Kidney epithelial cell (primary cell): ENCODE data around the gene ZNF579. TPM values are rescaled to one million over a fixed set of nuclear protein-coding genes. Genes with fewer than 3 reads are reported as not detected.

Source experiments
- DNase-seq: peaks from one replicate; pipeline ENCODE4 v3.0.0-alpha.2; 2010; ENCODE audit warnings: low read depth
- H3K27me3 ChIP-seq: 2 replicates; pipeline ENCODE4 v1.6.0; 2011; ENCODE audit warnings: low read length; ENCODE audit not compliant: control insufficient read depth, insufficient read depth
- H3K36me3 ChIP-seq: 2 replicates; pipeline ENCODE4 v1.5.1; 2011; ENCODE audit warnings: low read length; ENCODE audit not compliant: control insufficient read depth, insufficient read depth
- H3K4me3 ChIP-seq: 2 replicates; pipeline ENCODE4 v1.5.1; 2011; ENCODE audit warnings: low read depth, mild to moderate bottlenecking, control low read depth, low read length
- CTCF ChIP-seq: IDR thresholded peaks from 2 replicates; pipeline ENCODE4 v1.5.1; 2011; ENCODE audit warnings: mild to moderate bottlenecking, moderate library complexity, low read length, control low read depth, inconsistent platforms; ENCODE audit not compliant: insufficient read depth, poor library complexity, severe bottlenecking
- total RNA-seq: library from RNA; depleted of rRNA; stranded (reverse); fragments of >200 nt; gene quantifications from 2 replicates; pipeline ENCODE4 v1.2.3, GENCODE V29; 2015

Gene ZNF579
- total RNA-seq, 1 donor from 2014 or later: 14.4 TPM

DNA sequence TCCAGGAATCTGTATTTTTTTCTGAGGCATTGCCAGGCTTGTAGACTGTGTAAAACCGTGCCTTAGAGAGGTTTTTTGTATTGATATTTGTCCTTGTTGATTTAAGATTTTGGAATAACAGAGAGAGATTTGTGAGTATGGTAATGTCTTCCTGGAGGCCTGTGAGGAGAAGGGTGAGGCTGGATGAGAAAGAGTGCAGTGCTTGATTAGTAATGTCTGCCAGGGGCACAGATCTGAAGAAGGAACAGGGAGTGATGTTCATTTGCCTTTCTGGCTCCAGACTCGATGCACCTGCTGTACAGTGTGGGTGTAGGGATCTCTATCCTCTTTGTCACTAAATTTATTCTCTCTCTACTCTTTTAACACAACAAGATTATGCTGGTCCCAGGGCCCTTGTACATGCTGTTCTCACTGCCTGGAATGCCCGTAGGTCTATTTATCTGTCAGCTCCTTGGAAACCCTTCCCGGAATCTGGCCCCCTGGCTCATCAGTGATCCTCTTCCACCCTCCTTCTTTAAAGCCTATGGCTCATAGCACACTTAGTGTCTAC is 14.4 kb upstream of the ZNF579 start:
- no peaks in the 10 kb centered on the region for H3K27me3 ChIP-seq
- no peak for TF ChIP-seq CTCF
- no peak for DNase-seq
- H3K4me3 ChIP-seq: no peak overlapping the region
- no peaks in the 10 kb centered on the region for H3K36me3 ChIP-seq

GRCh38 chr19:55593096-55593772 is 12.6 kb upstream of the ZNF579 start:
- no peaks in the 10 kb centered on the region for H3K36me3 ChIP-seq
- no peak overlapping the region for H3K4me3 ChIP-seq
- no peak for DNase-seq
- H3K27me3 ChIP-seq: no peaks in the 10 kb centered on the region
- no peak for TF ChIP-seq CTCF

DNA sequence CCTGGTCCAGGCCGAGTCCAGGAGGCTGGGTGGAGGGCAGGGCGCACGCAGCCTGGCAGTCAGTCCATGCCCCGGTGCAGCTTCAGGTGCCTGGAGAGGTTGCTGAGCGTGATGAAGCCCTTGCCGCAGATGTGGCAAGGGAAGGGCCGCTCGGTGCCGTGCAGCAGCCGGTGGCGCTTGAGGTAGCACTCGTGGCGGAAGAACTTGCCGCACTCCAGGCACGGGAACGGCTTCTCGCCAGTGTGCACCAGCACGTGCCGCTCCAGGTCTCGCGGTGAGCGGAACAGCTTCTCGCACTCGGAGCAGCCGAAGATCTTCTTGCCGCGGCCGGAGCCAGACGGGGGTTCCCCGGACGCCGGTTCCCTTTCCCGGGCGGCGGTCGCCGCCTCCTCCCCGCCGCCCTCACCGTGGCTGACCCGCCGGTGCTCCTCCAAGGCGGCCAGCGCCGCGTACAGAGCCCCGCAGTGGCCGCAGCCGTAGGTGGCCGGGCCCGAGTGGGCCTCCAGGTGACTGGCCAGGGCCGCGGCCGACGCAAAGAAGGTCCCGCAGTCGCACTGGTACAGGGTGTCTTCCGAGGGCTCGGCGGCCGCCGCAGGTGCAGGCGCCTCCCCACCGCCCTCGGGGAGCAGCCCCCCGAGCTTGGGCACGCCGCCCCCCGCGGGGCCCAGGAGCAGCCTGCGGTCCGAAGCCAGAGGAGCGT is 11.9 kb upstream of the ZNF579 start:
- Histone ChIP-seq H3K36me3 (no peaks in the 10 kb centered on the region), H3K4me3 (no peak overlapping the region), H3K27me3 (no peaks in the 10 kb centered on the region)
- no peak for TF ChIP-seq CTCF
- no peak for DNase-seq

GRCh38 chr19:55591555-55591954 is 10.9 kb upstream of the ZNF579 start:
- Histone ChIP-seq H3K36me3 (no peaks in the 10 kb centered on the region), H3K4me3 (no peak overlapping the region), H3K27me3 (no peaks in the 10 kb centered on the region)
- no peak for DNase-seq
- no peak for TF ChIP-seq CTCF

GRCh38 chr19:55590617-55591016 is 10.0 kb upstream of the ZNF579 start:
- Histone ChIP-seq H3K4me3 (no peak overlapping the region), H3K36me3 (no peaks in the 10 kb centered on the region), H3K27me3 (no peaks in the 10 kb centered on the region)
- no peak for DNase-seq
- no peak for TF ChIP-seq CTCF
